ENCODE results near the gene RSBN1L.

DNA sequence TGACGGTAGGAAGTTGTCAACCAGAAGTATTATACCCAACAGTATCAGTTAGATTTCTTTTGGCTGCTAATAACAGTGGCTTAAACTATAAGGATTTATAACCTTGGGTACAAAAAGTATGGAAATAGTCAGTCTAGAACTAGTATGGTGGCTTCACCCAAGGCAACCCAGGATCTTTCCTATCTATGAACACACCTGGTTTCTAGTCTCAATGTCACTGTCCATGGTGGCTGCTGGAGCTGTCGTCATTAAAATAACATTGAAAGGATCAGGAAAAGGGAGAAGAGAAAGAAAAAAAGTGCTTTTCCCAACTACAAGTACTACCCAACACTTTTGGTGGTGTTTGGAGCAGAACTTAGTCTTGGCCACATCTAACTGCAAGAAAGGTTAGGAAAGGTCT lies 130.0 kb downstream of the RSBN1L start:
- TF ChIP-seq, protein P1, sequence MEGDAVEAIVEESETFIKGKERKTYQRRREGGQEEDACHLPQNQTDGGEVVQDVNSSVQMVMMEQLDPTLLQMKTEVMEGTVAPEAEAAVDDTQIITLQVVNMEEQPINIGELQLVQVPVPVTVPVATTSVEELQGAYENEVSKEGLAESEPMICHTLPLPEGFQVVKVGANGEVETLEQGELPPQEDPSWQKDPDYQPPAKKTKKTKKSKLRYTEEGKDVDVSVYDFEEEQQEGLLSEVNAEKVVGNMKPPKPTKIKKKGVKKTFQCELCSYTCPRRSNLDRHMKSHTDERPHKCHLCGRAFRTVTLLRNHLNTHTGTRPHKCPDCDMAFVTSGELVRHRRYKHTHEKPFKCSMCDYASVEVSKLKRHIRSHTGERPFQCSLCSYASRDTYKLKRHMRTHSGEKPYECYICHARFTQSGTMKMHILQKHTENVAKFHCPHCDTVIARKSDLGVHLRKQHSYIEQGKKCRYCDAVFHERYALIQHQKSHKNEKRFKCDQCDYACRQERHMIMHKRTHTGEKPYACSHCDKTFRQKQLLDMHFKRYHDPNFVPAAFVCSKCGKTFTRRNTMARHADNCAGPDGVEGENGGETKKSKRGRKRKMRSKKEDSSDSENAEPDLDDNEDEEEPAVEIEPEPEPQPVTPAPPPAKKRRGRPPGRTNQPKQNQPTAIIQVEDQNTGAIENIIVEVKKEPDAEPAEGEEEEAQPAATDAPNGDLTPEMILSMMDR (IDR thresholded peaks at IDR 0.05), result no peak
- no peak for TF ChIP-seq POLR2AphosphoS5 (IDR thresholded peaks at IDR 0.05; ENCODE audit: insufficient read depth in 1 of 2, low read depth in 1 of 2)

All from vagina (tissue), 2 donors.